Measurements from ENCODE around the gene SLC12A8. TPM values are rescaled to one million over a fixed set of nuclear protein-coding genes. Genes with fewer than 3 reads are reported as not detected.

The SLC12A8 gene
- total RNA-seq, 1 donor from 2014 or later, result 0.15 TPM

DNA sequence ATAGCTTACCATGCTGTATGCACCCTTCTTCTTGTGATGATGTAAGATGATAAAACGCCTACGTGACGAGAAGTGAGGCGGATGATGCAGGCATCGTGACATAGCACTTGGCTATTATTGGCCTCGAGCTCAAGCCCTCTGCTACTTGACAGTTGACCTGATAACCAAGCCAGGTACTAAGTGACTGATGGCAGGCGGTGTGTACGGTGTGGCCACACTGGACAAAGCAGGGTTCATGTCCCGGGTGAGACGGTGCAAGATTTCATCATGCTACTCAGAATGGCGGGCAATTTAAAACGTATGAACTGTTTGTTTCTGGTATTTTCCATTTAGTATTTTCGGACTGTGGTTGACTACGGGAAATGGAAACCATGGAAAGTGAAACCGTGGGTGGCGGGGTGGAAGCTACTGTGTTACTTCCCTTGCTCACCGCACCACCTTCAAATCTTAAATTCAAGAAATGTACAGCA, 57.7 kb downstream of the SLC12A8 start:
- intact Hi-C loops (cut with micrococcal nuclease), result no loop called here

DNA sequence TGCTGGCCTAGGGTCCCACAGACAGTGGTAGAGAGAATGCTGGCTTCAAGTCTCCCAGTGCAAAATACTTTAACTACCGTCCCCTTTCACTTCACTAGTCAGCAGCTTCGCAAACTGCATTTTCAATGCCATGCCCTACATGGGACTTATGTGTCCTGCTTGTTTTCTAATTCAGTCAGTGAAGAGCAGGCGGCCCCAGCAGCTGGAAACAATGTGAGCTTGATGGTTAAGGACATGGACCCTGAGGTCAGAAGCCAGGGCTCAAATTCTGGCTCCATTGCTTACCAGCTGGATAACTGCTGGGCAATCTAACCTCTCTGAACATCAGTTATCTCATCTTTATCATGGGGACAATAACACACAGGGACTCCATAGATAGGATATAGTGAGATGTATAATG, 58.4 kb downstream of the SLC12A8 start:
- intact Hi-C loops (cut with micrococcal nuclease), result no loop called here

DNA sequence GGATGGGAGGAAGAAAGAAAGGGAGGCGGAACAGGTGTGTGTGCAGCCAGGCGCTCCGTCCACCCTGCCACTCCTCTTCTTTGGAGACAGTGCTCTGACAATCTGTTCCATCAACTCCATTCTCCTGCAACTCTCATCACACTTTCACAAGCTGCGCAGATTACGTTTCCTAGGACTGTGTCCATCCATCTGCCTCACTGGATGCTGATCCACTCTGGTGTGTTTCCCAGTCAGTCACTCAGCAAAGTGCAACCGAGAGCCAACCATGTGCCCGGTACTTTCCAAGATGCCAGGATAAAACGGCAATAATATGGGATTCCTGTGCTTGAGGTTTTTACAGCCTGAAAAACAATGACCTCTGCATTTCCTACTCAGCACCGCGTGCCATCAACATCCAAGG, 59.6 kb downstream of the SLC12A8 start:
- intact Hi-C loops (cut with micrococcal nuclease), result no loop called here

DNA sequence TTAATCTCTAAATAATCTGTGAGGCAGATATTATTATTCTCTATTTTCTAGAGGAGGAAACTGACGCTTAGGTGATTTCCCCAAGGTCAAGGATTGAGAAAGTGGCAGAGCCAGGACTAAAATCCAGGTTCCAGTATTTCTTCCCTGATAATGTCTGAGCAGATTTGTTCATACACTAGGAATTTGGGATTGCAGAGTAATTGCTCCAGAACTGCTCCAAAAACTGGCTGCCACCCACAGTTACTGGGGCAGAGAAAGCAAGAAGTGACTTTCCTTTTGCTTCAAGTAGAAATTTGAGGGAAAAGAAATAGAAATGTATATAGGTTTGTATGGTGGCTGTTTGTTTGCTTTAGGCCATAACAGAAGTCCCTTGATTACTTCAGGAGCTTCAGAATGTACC, 60.6 kb downstream of the SLC12A8 start:
- intact Hi-C loops (cut with micrococcal nuclease), result no loop called here

DNA sequence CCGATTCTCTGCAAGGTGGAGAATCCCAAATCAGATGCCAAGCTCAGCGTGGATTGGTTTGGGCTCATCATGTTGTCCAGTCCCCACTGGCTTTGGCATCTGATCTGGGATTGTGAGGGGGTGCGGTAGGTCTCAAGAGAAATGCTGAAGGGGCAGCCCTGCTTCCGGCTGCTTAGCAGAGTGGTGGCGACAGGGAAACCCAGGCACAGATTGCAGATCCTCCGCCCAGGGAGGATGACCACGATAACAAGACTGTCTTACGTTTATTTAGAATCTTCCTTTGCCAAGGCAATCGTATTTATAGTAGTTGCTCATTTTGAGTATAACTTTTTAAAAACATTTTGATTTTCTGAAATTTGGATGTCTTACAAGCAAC, 61.1 kb downstream of the SLC12A8 start:
- intact Hi-C loops (cut with micrococcal nuclease), result no loop called here

DNA sequence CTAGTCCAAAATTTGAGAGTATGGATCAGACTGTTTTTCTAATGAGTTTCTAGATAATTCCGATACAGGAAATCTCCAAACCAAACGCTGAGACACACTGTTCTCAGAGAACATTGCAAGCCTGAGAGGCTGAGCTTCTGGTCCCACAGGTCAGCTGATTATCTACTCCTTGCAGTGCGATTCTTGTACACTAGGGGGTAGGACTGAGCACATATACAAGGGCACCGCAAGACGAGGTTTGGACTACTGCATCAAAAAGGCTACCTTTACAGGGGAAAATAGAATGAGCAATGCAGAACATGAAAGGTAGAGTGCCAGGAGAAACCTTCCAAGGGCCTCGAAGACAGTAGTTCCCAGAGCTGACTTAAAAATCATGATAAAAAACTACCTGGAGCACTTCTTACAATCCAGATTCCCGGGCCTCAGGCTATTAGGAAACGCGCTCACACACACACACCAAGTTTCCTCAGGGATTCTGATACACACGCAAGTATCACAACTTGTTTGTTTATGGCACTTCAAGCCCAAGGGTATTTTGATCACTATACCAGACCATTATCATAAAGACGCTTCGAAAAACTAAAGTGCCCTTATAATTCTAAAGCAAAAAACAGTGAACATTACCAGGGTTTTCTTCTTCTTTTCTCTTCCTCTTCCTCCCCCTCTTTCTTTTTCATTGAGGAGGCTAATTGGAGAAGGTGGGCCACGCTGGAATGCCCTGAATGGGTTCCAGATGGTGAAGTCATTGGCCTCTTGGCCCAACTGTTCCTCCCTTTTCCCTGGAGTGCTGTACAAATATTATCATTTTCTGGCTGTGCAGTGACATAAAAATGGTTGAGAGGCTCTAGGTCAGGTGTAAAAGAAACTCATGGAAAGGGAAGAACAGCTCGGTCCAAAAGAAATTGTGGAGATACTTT, 61.8 kb downstream of the SLC12A8 start:
- intact Hi-C loops (cut with micrococcal nuclease), result loop anchor here (1.0 kb wide), 3 partner anchors 155 to 435 kb away; no protein-coding TSS in a partner anchor

DNA sequence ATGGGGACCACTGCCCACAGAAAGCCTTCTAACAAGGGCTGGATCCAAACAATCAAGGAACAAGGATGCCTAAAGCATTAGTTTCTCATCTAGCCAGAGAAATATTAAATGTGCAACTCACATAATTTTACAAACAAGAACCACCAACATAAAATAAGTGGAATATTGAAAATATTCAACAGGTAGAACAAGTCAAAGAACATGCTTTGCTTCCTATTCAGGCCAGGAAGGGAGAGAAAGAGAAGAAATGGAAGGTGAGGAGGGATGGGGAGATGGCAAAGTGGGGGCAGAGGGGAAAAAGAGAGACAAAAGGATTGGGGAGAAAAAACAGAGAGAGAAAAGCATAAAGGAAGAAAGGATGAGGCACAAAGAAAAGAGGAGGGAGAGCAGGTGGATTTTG, 63.1 kb downstream of the SLC12A8 start:
- intact Hi-C loops (cut with micrococcal nuclease), result no loop called here

DNA sequence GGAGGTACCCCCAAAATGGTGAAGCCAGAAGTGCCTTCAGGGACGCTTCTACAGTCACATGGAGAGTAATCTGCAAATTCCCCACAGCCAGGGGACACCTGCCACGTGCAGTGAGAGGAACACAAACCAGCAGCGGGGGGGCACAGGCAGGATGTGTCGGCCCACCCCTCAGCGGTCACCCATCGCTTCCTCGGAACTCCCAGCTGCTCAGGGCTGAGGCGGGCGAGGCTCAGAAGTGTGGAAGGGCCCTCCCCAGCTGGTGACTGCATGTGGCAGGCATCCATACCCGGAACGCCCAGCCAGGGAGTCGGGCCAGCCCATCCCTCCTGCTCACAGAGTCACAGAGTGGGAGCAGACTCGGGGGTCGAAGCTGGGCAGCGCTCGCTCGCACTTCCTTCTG, 63.7 kb downstream of the SLC12A8 start:
- intact Hi-C loops (cut with micrococcal nuclease), result no loop called here

DNA sequence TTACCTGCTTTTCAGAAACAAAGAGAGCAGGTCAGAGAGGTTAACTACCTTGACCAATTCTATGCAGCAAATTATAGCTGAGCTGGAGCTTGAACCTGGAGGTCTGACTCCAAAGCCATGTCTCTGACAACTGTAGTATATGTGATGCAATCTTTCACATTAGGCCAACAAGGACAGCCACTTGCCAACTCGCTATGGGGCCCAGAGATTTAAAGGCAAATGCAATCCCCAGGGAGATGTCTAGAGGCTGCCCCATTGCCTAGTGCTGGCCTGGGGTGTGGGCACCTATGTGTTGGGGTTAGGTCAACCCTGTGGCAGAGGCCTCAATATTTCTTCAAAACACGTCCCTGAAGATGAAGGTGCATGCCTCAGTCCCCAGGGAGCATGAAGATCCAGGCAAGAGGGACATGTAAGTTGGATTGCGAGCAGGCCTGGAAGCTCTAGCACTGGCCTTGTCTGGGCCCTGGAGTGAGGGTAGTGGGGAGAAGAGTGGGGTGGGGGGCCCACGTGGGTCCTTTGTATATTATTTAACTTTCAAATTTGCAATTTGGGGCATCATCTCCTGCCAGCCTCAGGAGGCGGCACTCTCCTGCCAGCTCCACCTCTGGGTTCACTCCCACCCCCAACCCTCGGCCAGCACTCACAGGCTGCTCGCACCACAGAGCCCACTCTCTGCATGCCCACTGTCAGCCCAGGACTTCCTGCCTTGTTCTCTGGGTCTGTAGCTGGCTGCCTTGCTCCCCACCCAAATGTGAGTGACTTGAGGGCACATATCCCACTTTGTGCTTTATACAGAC, 64.3 kb downstream of the SLC12A8 start:
- intact Hi-C loops (cut with micrococcal nuclease), result no loop called here

DNA sequence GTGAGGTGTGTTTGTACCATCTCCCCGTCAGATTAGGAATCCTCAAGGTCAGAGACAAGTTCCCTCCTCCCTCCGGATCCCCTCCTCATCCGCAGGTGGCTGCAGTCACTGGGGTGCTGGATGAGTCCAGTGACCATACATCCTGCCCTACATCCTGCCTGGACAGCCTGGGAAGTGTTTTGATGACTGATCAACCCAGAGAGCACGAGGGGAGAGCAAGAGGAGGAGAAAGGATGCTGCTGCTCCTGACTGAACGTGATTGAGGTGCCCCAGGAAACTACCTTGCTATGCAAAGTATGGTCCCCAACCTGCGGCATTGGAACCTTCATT, 65.1 kb downstream of the SLC12A8 start:
- intact Hi-C loops (cut with micrococcal nuclease), result no loop called here

DNA sequence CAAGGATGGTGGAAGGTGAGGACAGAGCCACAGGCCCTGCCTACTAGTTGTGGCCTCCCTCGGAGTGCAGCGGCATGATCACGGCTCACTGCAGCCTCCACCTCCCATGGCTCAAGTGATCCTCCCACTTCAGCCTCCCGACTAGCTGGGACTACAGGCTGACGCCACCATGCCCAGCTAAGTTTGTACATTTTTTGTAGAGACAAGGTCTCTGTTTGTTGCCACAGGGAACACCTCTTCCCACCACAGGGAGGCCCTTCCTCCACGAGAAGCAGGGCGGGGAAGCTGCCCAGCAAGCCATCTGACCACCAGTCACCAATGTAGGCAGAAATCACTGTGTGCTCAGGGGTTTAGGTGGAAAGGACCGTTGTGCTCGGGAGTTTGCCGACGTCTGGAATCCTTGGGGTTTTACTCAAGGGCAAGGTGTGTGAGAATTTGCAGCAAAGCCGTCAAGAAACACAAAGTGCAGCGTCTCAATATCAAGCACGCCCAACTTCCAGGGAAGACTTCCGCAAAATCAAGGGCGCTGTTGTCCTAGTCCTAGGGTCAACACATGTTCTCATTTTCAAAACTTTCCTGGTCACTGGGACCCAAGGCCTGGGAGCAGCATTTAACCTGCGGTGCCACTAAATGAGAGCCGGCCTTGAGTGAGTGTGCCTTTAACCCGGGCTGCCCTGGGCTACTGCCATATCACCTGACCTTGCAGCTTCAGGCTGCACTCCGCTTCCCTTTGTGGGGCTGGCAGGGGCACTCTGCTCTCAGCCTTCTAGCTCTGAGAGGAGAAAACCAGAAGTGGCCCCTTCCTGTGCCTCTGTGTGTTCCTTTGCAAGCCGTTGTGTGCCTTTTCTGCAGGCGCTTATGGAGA, 65.7 kb downstream of the SLC12A8 start:
- intact Hi-C loops (cut with micrococcal nuclease), result no loop called here

DNA sequence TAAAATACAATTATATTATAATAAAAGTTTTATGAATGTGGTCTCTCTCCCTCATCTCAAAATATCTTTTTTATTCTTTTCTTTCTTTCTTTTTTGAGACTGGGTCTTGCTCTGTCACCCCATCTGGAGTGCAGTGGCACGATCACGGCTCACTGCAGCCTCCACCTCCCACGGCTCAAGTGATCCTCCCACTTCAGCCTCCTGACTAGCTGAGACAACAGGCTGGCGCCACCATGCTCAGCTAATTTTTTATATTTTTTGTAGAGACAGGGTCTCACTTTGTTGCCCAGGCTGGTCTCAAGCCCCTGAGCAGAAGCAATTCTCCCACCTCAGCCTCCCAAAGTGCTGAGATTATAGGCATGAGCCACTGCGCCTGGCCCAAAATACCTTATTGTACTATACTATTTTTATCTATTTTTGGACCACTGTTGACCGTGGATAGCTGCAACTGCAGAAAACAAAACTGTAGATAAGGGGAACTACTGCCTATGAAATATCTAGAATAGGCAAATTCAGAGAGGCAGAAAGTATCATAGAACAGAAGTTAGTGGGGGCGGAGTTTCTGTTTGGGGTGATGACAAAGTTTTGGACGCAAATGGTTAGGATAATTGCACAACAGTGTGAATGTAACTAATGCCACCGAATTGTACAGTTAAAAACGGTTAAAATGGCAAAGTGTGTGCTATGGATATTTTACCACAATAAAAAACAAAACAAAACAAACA, 66.6 kb downstream of the SLC12A8 start:
- intact Hi-C loops (cut with micrococcal nuclease), result no loop called here

DNA sequence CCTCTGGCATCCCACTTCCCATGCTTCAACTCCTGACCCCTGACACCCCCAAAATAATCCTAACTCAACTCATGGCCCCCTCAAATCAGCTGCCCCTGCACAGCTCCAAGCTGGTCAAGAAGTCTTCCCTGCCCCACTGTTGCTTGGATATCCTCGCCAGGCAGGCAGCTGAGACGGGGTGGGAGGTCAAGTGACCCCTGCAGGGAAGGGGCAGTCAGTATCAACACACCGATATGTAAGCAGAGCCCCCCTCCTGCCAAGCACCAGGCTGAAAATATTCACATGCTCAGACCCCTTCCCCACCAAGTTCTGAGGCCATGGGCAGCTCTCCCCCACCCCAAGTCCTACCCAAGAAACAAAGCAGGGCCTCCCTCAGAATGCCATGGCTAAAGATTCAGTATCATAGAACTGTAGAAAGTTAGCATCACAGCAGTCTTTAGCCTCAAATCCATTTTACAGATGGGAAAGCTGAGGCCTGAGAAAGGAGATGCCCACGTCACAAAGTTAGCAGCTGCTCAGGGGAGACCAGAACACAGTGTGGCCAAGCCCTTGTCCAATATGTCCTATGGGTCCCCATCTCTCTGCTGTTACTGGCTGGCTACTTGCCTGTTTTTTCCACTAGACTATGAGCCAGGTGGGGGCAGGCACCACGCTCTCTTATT, 67.8 kb downstream of the SLC12A8 start:
- intact Hi-C loops (cut with micrococcal nuclease), result loop anchor here (5.0 kb wide), 4 partner anchors 68 to 412 kb away; partner anchors contain the start of genes ITGB5, SLC12A8 and UMPS

DNA sequence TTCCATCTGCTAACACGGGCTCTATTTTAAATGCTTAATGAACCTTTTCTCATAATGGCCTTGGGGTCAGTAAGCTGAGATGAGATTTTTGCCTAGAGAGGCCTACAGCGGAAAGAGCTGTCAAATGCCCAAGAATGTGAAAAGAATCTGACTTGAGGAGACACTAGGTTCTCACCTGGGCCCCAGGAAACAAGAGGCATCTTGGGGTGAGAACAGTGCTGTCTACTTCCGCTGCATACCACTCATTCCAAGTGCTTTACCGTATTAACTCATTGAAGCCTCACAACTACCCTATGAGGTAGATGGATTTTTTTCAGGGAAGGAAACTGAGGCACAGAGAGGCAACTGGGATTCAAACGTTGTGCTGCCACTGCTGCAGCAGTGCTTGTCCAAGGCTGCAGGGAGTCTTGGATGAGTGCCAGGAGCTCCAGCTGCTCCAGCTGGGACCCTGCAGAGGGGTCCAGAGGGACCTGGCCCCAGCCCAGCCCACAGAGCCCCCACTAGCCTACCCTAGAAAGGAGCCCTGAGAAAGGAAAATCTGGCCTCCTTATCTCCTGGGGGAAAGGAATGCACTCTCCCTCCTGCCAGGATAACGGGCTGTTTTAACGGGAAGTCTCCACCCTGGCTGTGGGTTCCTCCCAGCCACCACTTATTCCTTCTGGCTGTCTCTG, 68.4 kb downstream of the SLC12A8 start:
- intact Hi-C loops (cut with micrococcal nuclease), result loop anchor here (5.0 kb wide), 4 partner anchors 68 to 412 kb away; partner anchors contain the start of genes ITGB5, SLC12A8 and UMPS

DNA sequence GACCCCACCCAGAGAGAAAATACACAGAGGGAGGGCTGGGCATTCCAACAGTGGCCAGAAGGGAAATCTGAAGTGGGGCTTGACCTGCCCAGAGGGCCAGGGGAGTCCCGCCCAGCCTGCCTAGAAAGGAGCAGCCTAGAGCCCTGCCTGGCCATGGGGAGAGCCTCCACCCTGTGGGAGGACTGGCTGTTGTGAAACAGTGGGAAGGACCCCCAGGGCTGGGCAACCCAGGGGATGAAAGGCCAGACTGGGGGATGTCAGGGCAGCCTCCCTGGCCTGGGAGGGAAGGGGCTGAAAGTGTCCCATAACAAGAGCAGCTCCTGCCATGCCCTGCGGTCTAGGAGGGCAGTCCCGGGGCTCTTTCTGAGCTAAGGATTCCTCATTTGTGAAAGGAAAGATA, 69.0 kb downstream of the SLC12A8 start:
- intact Hi-C loops (cut with micrococcal nuclease), result loop anchor here (5.0 kb wide), 4 partner anchors 69 to 411 kb away; partner anchors contain the start of genes ITGB5, SLC12A8 and UMPS

DNA sequence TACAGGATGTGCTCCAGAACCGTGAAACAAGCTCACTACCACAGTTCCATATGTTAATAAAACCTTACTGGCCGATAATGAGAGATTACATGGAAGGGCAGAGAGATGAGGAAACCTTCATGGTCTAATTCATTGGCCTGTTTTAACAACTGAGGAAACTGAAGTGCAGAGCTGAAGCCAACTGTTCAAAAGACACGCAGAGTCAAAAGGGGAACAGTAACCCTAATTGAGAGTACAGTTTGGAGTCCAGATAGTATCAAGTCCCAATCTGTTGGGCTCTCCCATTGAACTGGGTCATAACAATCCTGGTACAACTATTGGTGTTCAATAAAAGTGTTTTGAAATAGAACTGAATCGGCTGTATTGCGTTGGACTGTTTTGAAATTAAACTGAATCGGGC, 69.6 kb downstream of the SLC12A8 start:
- intact Hi-C loops (cut with micrococcal nuclease), result loop anchor here (5.0 kb wide), 4 partner anchors 69 to 411 kb away; partner anchors contain the start of genes ITGB5, SLC12A8 and UMPS

DNA sequence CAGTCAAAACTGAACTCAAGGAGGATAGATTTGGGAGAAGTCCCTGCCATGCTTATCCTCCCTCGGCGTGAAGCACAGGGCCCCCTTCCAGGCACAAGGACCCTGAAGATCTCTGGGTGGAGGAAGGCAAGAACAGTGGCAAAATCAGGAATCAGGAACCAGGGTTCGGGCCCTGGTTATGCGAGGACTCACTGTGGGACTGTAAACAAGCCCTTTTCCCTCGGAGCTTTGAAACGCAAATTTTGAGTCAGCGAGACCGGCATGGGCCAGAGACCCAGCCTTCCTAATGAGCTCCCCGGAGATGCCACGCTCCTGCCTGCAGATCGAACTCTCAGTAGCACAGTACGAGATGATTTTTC, 70.1 kb downstream of the SLC12A8 start:
- intact Hi-C loops (cut with micrococcal nuclease), result loop anchor here (5.0 kb wide), 4 partner anchors 70 to 410 kb away; partner anchors contain the start of genes ITGB5, SLC12A8 and UMPS

DNA sequence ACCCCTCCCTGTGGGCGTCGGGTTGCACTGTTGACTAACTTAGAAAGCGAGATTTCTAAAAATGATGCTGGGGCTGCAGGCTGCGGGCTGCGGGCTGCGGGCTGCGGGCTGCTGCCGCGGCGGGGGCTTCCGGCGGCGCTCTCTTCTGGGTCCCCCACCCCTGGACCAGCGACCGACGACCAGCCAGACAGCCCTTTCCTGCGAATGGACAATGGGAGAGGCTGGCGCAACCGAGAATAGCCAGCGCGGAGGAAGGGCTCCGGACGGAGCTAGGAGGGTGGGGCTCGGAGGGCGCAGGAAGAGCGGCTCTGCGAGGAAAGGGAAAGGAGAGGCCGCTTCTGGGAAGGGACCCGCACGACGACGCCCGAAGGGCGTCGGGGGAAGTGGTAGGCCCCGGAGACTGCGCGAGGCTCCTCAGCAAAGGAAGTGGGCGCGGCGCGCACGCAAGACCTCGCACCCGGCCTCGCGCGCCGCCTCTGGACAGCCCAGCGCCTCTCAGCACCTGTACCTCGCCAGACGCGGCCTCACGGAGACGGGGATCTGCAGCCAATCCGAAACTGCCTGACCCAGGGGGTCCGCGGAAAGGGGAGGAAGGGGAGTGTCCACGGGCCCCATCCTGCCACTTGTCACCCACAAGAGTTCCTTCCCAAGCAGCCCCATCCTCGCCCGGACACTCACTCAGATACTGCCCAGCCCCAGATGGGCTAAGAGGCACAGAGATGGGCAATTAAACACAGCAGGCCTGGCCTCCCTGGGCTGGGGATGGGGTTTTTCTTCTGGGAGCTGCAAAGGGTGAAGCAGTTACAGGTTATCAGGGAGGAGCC, 70.7 kb downstream of the SLC12A8 start:
- intact Hi-C loops (cut with micrococcal nuclease), result loop anchor here (1.0 to 5.0 kb wide), 8 partner anchors 15 to 410 kb away; partner anchors contain the start of genes ITGB5, SLC12A8, UMPS and ZNF148

All from T-helper 1 cell treated with Interleukin-12 subunit alpha and Interleukin-12 subunit beta and Interleukin-4 antibody, amounts not matched to agents 30 ng/mL and 1 ng/mL, for 36 hours (primary cell).